ENCODE data around the gene WNT6.

GRCh38 chr2:218834685-218835084 is 24.9 kb upstream of the WNT6 start:
- TF ChIP-seq, protein P1, sequence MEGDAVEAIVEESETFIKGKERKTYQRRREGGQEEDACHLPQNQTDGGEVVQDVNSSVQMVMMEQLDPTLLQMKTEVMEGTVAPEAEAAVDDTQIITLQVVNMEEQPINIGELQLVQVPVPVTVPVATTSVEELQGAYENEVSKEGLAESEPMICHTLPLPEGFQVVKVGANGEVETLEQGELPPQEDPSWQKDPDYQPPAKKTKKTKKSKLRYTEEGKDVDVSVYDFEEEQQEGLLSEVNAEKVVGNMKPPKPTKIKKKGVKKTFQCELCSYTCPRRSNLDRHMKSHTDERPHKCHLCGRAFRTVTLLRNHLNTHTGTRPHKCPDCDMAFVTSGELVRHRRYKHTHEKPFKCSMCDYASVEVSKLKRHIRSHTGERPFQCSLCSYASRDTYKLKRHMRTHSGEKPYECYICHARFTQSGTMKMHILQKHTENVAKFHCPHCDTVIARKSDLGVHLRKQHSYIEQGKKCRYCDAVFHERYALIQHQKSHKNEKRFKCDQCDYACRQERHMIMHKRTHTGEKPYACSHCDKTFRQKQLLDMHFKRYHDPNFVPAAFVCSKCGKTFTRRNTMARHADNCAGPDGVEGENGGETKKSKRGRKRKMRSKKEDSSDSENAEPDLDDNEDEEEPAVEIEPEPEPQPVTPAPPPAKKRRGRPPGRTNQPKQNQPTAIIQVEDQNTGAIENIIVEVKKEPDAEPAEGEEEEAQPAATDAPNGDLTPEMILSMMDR (IDR thresholded peaks at IDR 0.05; ENCODE audit: insufficient read depth, low read depth, low read length), result no peak
- no peak for TF ChIP-seq EZH2 (IDR thresholded peaks at IDR 0.05; ENCODE audit: insufficient read depth, low read length)
